Endothelial cell of umbilical vein (primary cell): Measurements from ENCODE around the gene HSPA12A. TPM values are rescaled to one million over a fixed set of nuclear protein-coding genes. Genes with fewer than 3 reads are reported as not detected.

Experiments used
- BruUV-seq: library from RNA; stranded (reverse); fragments of 400-500 nt; replicated peaks from 2 replicates; lab custom pipeline; 2021; lab: Mats Ljungman, UMichigan
- CTCF ChIA-PET: fragments of 300-600, 350-600 bp; sonication (Branson Sonifier 250); formaldehyde crosslinking; loops from one replicate; lab custom pipeline; 2021; ENCODE audit warnings: antibody characterized with exemption, inconsistent platforms; lab: Charles Lee
- POLR2A ChIA-PET: fragments of 300-600, 350-600 bp; sonication (Branson Sonifier 250); formaldehyde crosslinking; loops from one replicate; lab custom pipeline; 2021; ENCODE audit warnings: antibody characterized with exemption, inconsistent platforms; lab: Charles Lee
- DNase-seq: peaks from one replicate; pipeline ENCODE4 v3.0.0-alpha.2; 2011; ENCODE audit warnings: low read depth, low spot score
- FAIRE-seq: peaks from 2 replicates; lab custom pipeline; 2011; peaks lifted over from hg19 to GRCh38; lab: Jason Lieb, UNC
- H2AFZ ChIP-seq: 2 replicates; pipeline ENCODE4 v1.6.0; 2012; ENCODE audit warnings: low read depth, low read length, control low read depth, inconsistent platforms
- H3K27ac ChIP-seq: 2 replicates; pipeline ENCODE4 v1.5.1; 2011; ENCODE audit warnings: low read depth, mild to moderate bottlenecking, control low read depth, low read length, moderate library complexity; ENCODE audit not compliant: insufficient read depth
- H3K27me3 ChIP-seq, 2 experiments: 2 replicates each; pipeline versions ENCODE4 v1.6.0 to v1.6.1; 2011; ENCODE audit warnings: low read length in 2 of 2, mixed read lengths in 1 of 2; ENCODE audit not compliant: control insufficient read depth in 2 of 2, insufficient read depth in 2 of 2
- H3K36me3 ChIP-seq, 2 experiments: 2 replicates in 1 of 2; 3 replicates in 1 of 2; pipeline ENCODE4 v1.5.1; 2011; ENCODE audit warnings: low read length in 2 of 2, mild to moderate bottlenecking in 1 of 2, moderate library complexity in 1 of 2; ENCODE audit not compliant: control insufficient read depth in 2 of 2, insufficient read depth in 2 of 2; ENCODE audit errors: extremely low read depth in 1 of 2
- H3K4me1 ChIP-seq: 3 replicates; pipeline ENCODE4 v1.5.1; 2011; ENCODE audit warnings: mild to moderate bottlenecking, low read length; ENCODE audit not compliant: control insufficient read depth, insufficient read depth; ENCODE audit errors: extremely low read depth
- H3K4me2 ChIP-seq: 2 replicates; pipeline ENCODE4 v1.6.1; 2011; ENCODE audit warnings: low read length, control low read depth, mixed read lengths; ENCODE audit not compliant: insufficient read depth
- H3K4me3 ChIP-seq, 3 experiments: fragments of 200-600 bp in 1 of 3; sonication (generic), shearing (Covaris generic) in 1 of 3; replicated peaks in 1 of 3; 2 replicates each; pipeline ENCODE4 v1.5.1; 2011 to 2016; ENCODE audit warnings: control low read depth in 3 of 3, low read length in 3 of 3, mild to moderate bottlenecking in 2 of 3, inconsistent platforms in 1 of 3, low read depth in 1 of 3, moderate library complexity in 1 of 3; ENCODE audit not compliant: insufficient read depth in 1 of 3
- H3K79me2 ChIP-seq: 2 replicates; pipeline ENCODE4 v1.6.0; 2012; ENCODE audit warnings: low read length, inconsistent platforms; ENCODE audit not compliant: control insufficient read depth, insufficient read depth
- H3K9ac ChIP-seq: replicated peaks from 2 replicates; pipeline ENCODE3; 2011; ENCODE audit warnings: low read length, control low read depth; ENCODE audit not compliant: insufficient read depth; ENCODE audit errors: extremely low read depth
- H3K9me1 ChIP-seq: replicated peaks from 3 replicates; pipeline ENCODE4 v1.6.0; 2011; ENCODE audit warnings: mild to moderate bottlenecking, low read length; ENCODE audit not compliant: control insufficient read depth, insufficient read depth; ENCODE audit errors: extremely low read depth
- H3K9me3 ChIP-seq: replicated peaks from 2 replicates; pipeline ENCODE4 v1.5.1; 2012; ENCODE audit warnings: low read length, inconsistent platforms; ENCODE audit not compliant: control insufficient read depth, insufficient read depth
- H4K20me1 ChIP-seq: replicated peaks from 2 replicates; pipeline ENCODE3; 2011; ENCODE audit warnings: mild to moderate bottlenecking, low read length; ENCODE audit not compliant: control insufficient read depth, insufficient read depth; ENCODE audit errors: extremely low read depth
- GATA2 ChIP-seq: IDR thresholded peaks from 2 replicates; pipeline ENCODE4 v1.7.0; 2011; ENCODE audit warnings: low read depth, mild to moderate bottlenecking, moderate library complexity, mixed read lengths, low read length; ENCODE audit not compliant: insufficient read length, insufficient read depth
- MAX ChIP-seq: IDR thresholded peaks from 2 replicates; pipeline ENCODE4 v1.6.1; 2011; ENCODE audit not compliant: insufficient read depth, insufficient read length
- MYC ChIP-seq: IDR thresholded peaks from one replicate; pipeline ENCODE4 v1.6.1; 2011; ENCODE audit warnings: mild to moderate bottlenecking, low read depth, low read length
- POLR2AphosphoS5 ChIP-seq: IDR thresholded peaks from 2 replicates; pipeline ENCODE4 v1.6.1; 2012; ENCODE audit warnings: low read depth, mild to moderate bottlenecking, control low read depth, low read length, moderate library complexity; ENCODE audit not compliant: insufficient read depth
- dilution Hi-C: fragments of 300-500 bp; cut with MboI; formaldehyde crosslinking; loops from one replicate; pipeline ENCODE4 v1.15.0; 2019; ENCODE audit warnings: low sequenced_read_pairs; ENCODE audit not compliant: extremely low pct_ligation_motif_present
- intact Hi-C: fragments of 100-400 bp; cut with micrococcal nuclease; formaldehyde crosslinking; loops from one replicate; pipeline ENCODE4 v1.10.0; 2022
- polyA plus RNA-seq, 4 experiments: library from polyadenylated mRNA; depleted of rRNA in 3 of 4; stranded (reverse) in 3 of 4; unstranded in 1 of 4; fragments of >200 nt; gene quantifications; 2 replicates each; pipeline versions ENCODE4 v1.2.1 to v1.2.3, GENCODE V29; 2011 to 2012; ENCODE audit warnings: missing spikeins in 1 of 4
- total RNA-seq: library from RNA; stranded (reverse); gene quantifications from 2 replicates; pipeline ENCODE4 v1.2.3, GENCODE V29; 2021

The HSPA12A gene
- total and polyA plus RNA-seq, 2 donors (not counting 3 experiments of a cell fraction or from before 2014, with no cell fraction given) = 0.22 to 0.29 TPM

- dilution Hi-C loops = no loop called here
- Histone ChIP-seq H3K4me3 (no peak overlapping the region), H3K9ac (no peak overlapping the region), H3K36me3 (no peaks in the 10 kb centered on the region), H3K9me3 (no peaks in the 10 kb centered on the region), H3K27me3 (no peaks in the 10 kb centered on the region), H2AFZ (no peak overlapping the region), H3K79me2 (no peaks in the 10 kb centered on the region), H4K20me1 (no peaks in the 10 kb centered on the region), H3K4me2 (no peak overlapping the region), H3K4me1 (no peaks in the 10 kb centered on the region), H3K27ac (no peak overlapping the region), H3K9me1 (no peaks in the 10 kb centered on the region)
- BruUV-seq = no TSS peak
- no peak for TF ChIP-seq POLR2AphosphoS5
- TF ChIP-seq MYC = no peak
- no peak for TF ChIP-seq GATA2
- no peak for TF ChIP-seq MAX
- DNase-seq (no peak), FAIRE-seq (no peak)
- POLR2A ChIA-PET = no interaction called here
- intact Hi-C loops = no loop called here
- CTCF ChIA-PET = interaction anchor here (0.5 to 1.9 kb wide), 3 partner anchors 81 to 403 kb away, joined by 3 to 7 read pairs (median 3); no protein-coding TSS in a partner anchor
Measured at GRCh38 chr10:116771101-116771958, 29.0 kb upstream of the HSPA12A start.

GRCh38 chr10:116770281-116770680 is 27.9 kb upstream of the HSPA12A start:
- H4K20me1 ChIP-seq = no peaks in the 10 kb centered on the region
- intact Hi-C loops = no loop called here
- no peak overlapping the region for H3K4me2 ChIP-seq
- FAIRE-seq (no peak), DNase-seq (no peak)
- ChIA-PET POLR2A (no interaction called here), CTCF (interaction anchor here (0.5 kb wide), 1 partner anchor 83 kb away, joined by 3 read pairs; no protein-coding TSS in a partner anchor)
- H3K9me1 ChIP-seq = no peaks in the 10 kb centered on the region
- H3K9ac ChIP-seq = no peak overlapping the region
- no peak overlapping the region for H3K4me3 ChIP-seq
- dilution Hi-C loops = no loop called here
- no peaks in the 10 kb centered on the region for H3K79me2 ChIP-seq
- no peak overlapping the region for H2AFZ ChIP-seq
- TF ChIP-seq POLR2AphosphoS5 (no peak), MAX (no peak)
- H3K27me3 ChIP-seq = no peaks in the 10 kb centered on the region
- H3K36me3 ChIP-seq = no peaks in the 10 kb centered on the region
- H3K9me3 ChIP-seq = no peaks in the 10 kb centered on the region
- no peak overlapping the region for H3K27ac ChIP-seq
- H3K4me1 ChIP-seq = no peaks in the 10 kb centered on the region
- BruUV-seq = no TSS peak
